GM21515 (cell line): ENCODE measurements around the gene CCDC183.
"Not testable (repeated sequence)": the region's sequence is repeated elsewhere in the genome, so short reads cannot be mapped to it uniquely, and the experiment has no call there.

Source experiments
- ATAC-seq: cut with Tn5 transposase; IDR thresholded peaks from one replicate; pipeline ENCODE4 v1.9.1; 2021; ENCODE audit not compliant: unreplicated experiment

Gene CCDC183

GRCh38 chr9:136823136-136824046 is 27.3 kb downstream of the CCDC183 start:
- no peak for ATAC-seq

- no peak for ATAC-seq
Measured at GRCh38 chr9:136824496-136825225, 28.5 kb downstream of the CCDC183 start.

GRCh38 chr9:136825295-136826187 is 29.4 kb downstream of the CCDC183 start:
- ATAC-seq: no peak

- ATAC-seq: no peak
Measured at GRCh38 chr9:136826188-136826541, 30.0 kb downstream of the CCDC183 start.

GRCh38 chr9:136826703-136827582 is 30.8 kb downstream of the CCDC183 start:
- ATAC-seq: no peak

- no peak for ATAC-seq
Measured at GRCh38 chr9:136827794-136828473, 31.8 kb downstream of the CCDC183 start.

GRCh38 chr9:136828474-136829140 is 32.5 kb downstream of the CCDC183 start:
- no peak for ATAC-seq

GRCh38 chr9:136829412-136829811 is 33.3 kb downstream of the CCDC183 start:
- no peak for ATAC-seq

GRCh38 chr9:136829981-136830885 is 34.1 kb downstream of the CCDC183 start:
- no peak for ATAC-seq

- ATAC-seq: no peak
Measured at GRCh38 chr9:136831002-136831719, 35.0 kb downstream of the CCDC183 start.

GRCh38 chr9:136831720-136832104 is 35.6 kb downstream of the CCDC183 start:
- ATAC-seq: no peak

- no peak for ATAC-seq
Measured at GRCh38 chr9:136832581-136832980, 36.4 kb downstream of the CCDC183 start.

- ATAC-seq: not testable (repeated sequence)
Measured at GRCh38 chr9:136833381-136834048, 37.4 kb downstream of the CCDC183 start.

GRCh38 chr9:136835162-136835931 is 39.2 kb downstream of the CCDC183 start:
- ATAC-seq: no peak

- no peak for ATAC-seq
Measured at GRCh38 chr9:136835932-136836904, 40.1 kb downstream of the CCDC183 start.
